Measurements from ENCODE around the gene PRRC2C.

PRRC2C gene

DNA sequence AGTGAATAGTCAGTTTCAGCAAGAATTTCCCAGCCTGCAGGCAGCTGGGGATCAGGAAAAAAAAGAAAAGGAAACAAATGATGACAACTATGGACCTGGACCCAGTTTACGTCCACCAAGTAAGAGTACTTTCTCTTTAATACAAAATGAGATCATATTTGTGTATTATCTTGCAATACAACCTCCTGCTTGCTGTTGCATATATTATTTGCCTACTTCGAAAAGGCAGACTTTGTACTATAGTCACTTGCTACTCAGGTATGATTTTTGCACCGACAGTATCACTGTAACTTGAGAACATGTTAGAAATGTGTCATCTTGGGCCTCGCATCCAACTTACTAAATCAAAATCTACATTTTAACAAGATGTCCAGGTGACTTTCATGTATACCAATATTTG is 30.4 kb downstream of the PRRC2C start:
- no peak overlapping the region for H3K4me3 ChIP-seq (ENCODE audit: low read depth, low read length)
- no peaks in the 10 kb centered on the region for H3K27me3 ChIP-seq (ENCODE audit: control insufficient read depth, insufficient read depth, low read length)
- H3K36me3 ChIP-seq (ENCODE audit: control insufficient read depth, insufficient read depth, low read length): no peaks in the 10 kb centered on the region
- no peaks in the 10 kb centered on the region for H3K9me3 ChIP-seq (ENCODE audit: control insufficient read depth, low read length)
- no peak for TF ChIP-seq CTCF (IDR thresholded peaks at IDR 0.05)
- no peak overlapping the region for H3K4me2 ChIP-seq (ENCODE audit: low read length)
- H3K27ac ChIP-seq: no peak overlapping the region
- H2AFZ ChIP-seq: no peak overlapping the region
- no peaks in the 10 kb centered on the region for H3K79me2 ChIP-seq
- H3K9ac ChIP-seq: no peak overlapping the region
- no peaks in the 10 kb centered on the region for H3K4me1 ChIP-seq

GRCh38 chr1:171521567-171521966 is 36.2 kb downstream of the PRRC2C start:
- no peak overlapping the region for H3K4me3 ChIP-seq (ENCODE audit: low read depth, low read length)
- no peaks in the 10 kb centered on the region for H3K4me1 ChIP-seq
- no peak overlapping the region for H3K9ac ChIP-seq
- H3K9me3 ChIP-seq (ENCODE audit: control insufficient read depth, low read length): no peaks in the 10 kb centered on the region
- H3K27ac ChIP-seq: no peak overlapping the region
- H3K4me2 ChIP-seq (ENCODE audit: low read length): no peak overlapping the region
- H3K36me3 ChIP-seq (ENCODE audit: control insufficient read depth, insufficient read depth, low read length): no peaks in the 10 kb centered on the region
- H3K79me2 ChIP-seq: no peaks in the 10 kb centered on the region
- H2AFZ ChIP-seq: no peak overlapping the region
- TF ChIP-seq CTCF (IDR thresholded peaks at IDR 0.05): no peak
- H3K27me3 ChIP-seq (ENCODE audit: control insufficient read depth, insufficient read depth, low read length): no peaks in the 10 kb centered on the region

- H3K4me3 ChIP-seq (ENCODE audit: low read depth, low read length): no peak overlapping the region
- no peaks in the 10 kb centered on the region for H3K4me1 ChIP-seq
- H3K27ac ChIP-seq: no peak overlapping the region
- TF ChIP-seq CTCF (IDR thresholded peaks at IDR 0.05): no peak
- H3K79me2 ChIP-seq: peaks cover 2% of the 10 kb centered on the region
- H3K9ac ChIP-seq: no peak overlapping the region
- H3K27me3 ChIP-seq (ENCODE audit: control insufficient read depth, insufficient read depth, low read length): no peaks in the 10 kb centered on the region
- no peaks in the 10 kb centered on the region for H3K9me3 ChIP-seq (ENCODE audit: control insufficient read depth, low read length)
- no peak overlapping the region for H3K4me2 ChIP-seq (ENCODE audit: low read length)
- H2AFZ ChIP-seq: no peak overlapping the region
- peaks cover 2% of the 10 kb centered on the region for H3K36me3 ChIP-seq (ENCODE audit: control insufficient read depth, insufficient read depth, low read length)
Measured at GRCh38 chr1:171530676-171531075, 45.3 kb downstream of the PRRC2C start.

DNA sequence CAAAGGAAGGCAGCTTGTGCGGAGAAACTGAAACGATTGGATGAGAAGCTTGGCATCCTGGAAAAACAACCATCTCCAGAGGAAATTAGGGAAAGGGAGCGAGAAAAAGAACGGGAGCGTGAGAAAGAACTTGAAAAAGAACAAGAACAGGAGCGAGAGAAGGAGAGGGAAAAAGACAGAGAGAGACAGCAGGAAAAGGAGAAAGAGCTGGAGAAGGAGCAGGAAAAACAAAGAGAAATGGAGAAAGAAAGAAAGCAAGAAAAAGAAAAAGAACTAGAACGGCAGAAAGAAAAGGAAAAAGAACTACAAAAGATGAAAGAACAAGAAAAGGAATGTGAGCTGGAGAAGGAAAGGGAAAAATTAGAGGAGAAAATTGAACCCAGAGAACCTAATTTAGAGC is 47.2 kb downstream of the PRRC2C start:
- H3K36me3 ChIP-seq (ENCODE audit: control insufficient read depth, insufficient read depth, low read length): peaks cover 2% of the 10 kb centered on the region
- H3K4me1 ChIP-seq: no peaks in the 10 kb centered on the region
- H3K27ac ChIP-seq: no peak overlapping the region
- H3K9ac ChIP-seq: no peak overlapping the region
- H3K4me3 ChIP-seq (ENCODE audit: low read depth, low read length): no peak overlapping the region
- no peak for TF ChIP-seq CTCF (IDR thresholded peaks at IDR 0.05)
- H3K4me2 ChIP-seq (ENCODE audit: low read length): no peak overlapping the region
- H3K79me2 ChIP-seq: peaks cover 2% of the 10 kb centered on the region
- no peak overlapping the region for H2AFZ ChIP-seq
- no peaks in the 10 kb centered on the region for H3K27me3 ChIP-seq (ENCODE audit: control insufficient read depth, insufficient read depth, low read length)
- H3K9me3 ChIP-seq (ENCODE audit: control insufficient read depth, low read length): no peaks in the 10 kb centered on the region

DNA sequence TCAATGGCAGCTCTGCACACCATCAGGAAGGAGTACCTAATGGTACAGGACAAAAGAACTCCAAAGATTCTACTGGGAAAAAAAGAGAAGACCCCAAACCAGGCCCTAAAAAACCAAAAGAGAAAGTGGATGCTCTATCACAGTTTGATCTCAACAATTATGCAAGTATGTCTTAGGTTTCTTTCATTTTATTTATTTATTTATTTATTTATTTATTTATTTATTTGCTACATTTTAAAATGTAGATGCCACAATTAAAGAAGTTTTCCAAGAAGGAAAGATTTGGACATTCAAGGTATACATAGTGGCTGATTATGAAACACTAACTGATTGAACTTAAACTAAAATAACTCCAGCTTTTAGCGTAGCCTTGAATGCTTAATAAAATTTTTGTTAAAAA is 60.2 kb downstream of the PRRC2C start:
- peaks cover 3% of the 10 kb centered on the region for H3K79me2 ChIP-seq
- no peaks in the 10 kb centered on the region for H3K36me3 ChIP-seq (ENCODE audit: control insufficient read depth, insufficient read depth, low read length)
- no peak overlapping the region for H2AFZ ChIP-seq
- no peaks in the 10 kb centered on the region for H3K9me3 ChIP-seq (ENCODE audit: control insufficient read depth, low read length)
- no peak overlapping the region for H3K27ac ChIP-seq
- no peak for TF ChIP-seq CTCF (IDR thresholded peaks at IDR 0.05)
- no peak overlapping the region for H3K9ac ChIP-seq
- H3K27me3 ChIP-seq (ENCODE audit: control insufficient read depth, insufficient read depth, low read length): no peaks in the 10 kb centered on the region
- H3K4me1 ChIP-seq: no peaks in the 10 kb centered on the region
- H3K4me3 ChIP-seq (ENCODE audit: low read depth, low read length): no peak overlapping the region
- no peak overlapping the region for H3K4me2 ChIP-seq (ENCODE audit: low read length)
